Natural killer cell treated with Interleukin-12 subunit alpha and Interleukin-12 subunit beta and Interleukin-15 and Interleukin-18, amount 100 ng/mL, for 72 hours (primary cell): ENCODE measurements around the gene HTRA1. TPM values are rescaled to one million over a fixed set of nuclear protein-coding genes. Genes with fewer than 3 reads are reported as not detected.

Experiments
- ATAC-seq, 2 donors: fragments of 150-1000 bp; cut with Tn5 transposase in 1 of 2; sonication (Bioruptor Pico), chemical (Tn5 transposase) in 1 of 2; 2 replicates each; pipeline ENCODE4 v1.10.0; 2021
- DNase-seq: peaks from one replicate; pipeline ENCODE4 v3.0.0; 2022; ENCODE audit warnings: low spot score
- H3K27ac Mint-ChIP-seq, 2 donors: 1 replicate in 1 of 2; 2 replicates in 1 of 2; pipeline ENCODE4 v1.8.0; 2022; ENCODE audit warnings: mixed read lengths in 2 of 2, mild to moderate bottlenecking in 1 of 2, moderate library complexity in 1 of 2
- H3K27me3 Mint-ChIP-seq, 2 donors: 1 replicate in 1 of 2; 2 replicates in 1 of 2; pipeline ENCODE4 v1.8.0; 2022; ENCODE audit warnings: mixed read lengths in 2 of 2
- H3K36me3 Mint-ChIP-seq: one replicate; pipeline ENCODE4 v1.8.0; 2022; ENCODE audit warnings: mixed read lengths
- H3K4me1 Mint-ChIP-seq, 2 donors: 1 replicate in 1 of 2; 2 replicates in 1 of 2; pipeline ENCODE4 v1.8.0; 2022; ENCODE audit warnings: low read depth in 2 of 2, mixed read lengths in 2 of 2, mild to moderate bottlenecking in 1 of 2
- H3K4me3 Mint-ChIP-seq: one replicate; pipeline ENCODE4 v1.8.0; 2022; ENCODE audit warnings: mixed read lengths
- H3K9me3 Mint-ChIP-seq: 2 replicates; pipeline ENCODE4 v1.8.0; 2022; ENCODE audit warnings: mixed read lengths
- total RNA-seq, 2 donors: library from RNA; stranded (reverse); gene quantifications; one replicate each; pipeline ENCODE4 v1.2.3, GENCODE V29; 2022

Gene HTRA1
- total RNA-seq, 2 donors from 2014 or later: not detected

DNA sequence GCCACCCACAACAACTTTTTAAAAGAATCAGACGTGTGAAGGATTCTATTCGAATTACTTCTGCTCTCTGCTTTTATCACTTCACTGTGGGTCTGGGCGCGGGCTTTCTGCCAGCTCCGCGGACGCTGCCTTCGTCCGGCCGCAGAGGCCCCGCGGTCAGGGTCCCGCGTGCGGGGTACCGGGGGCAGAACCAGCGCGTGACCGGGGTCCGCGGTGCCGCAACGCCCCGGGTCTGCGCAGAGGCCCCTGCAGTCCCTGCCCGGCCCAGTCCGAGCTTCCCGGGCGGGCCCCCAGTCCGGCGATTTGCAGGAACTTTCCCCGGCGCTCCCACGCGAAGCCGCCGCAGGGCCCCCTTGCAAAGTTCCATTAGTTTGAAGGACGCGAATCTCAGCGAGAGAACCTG, 461 bp upstream of the HTRA1 start:
- DNase-seq (no peak), ATAC-seq (no peak)
- no peak overlapping the region for H3K4me3 Mint-ChIP-seq
- H3K9me3 Mint-ChIP-seq: no peaks in the 10 kb centered on the region
- H3K4me1 Mint-ChIP-seq: peaks cover 0 to 6% of the 10 kb centered on the region in 2 donors
- no peaks in the 10 kb centered on the region for H3K36me3 Mint-ChIP-seq
- no peak overlapping the region for H3K27ac Mint-ChIP-seq
- H3K27me3 Mint-ChIP-seq: peaks cover 48 to 67% of the 10 kb centered on the region in 2 donors

GRCh38 chr10:122461729-122462532, 578 bp downstream of the HTRA1 start:
- no peak overlapping the region for H3K27ac Mint-ChIP-seq
- peak overlapping the region; percentile 74 for H3K4me3 Mint-ChIP-seq
- no peaks in the 10 kb centered on the region for H3K36me3 Mint-ChIP-seq
- peaks cover 47 to 69% of the 10 kb centered on the region in 2 donors for H3K27me3 Mint-ChIP-seq
- no peaks in the 10 kb centered on the region for H3K9me3 Mint-ChIP-seq
- peak; percentile 35 to 37 for ATAC-seq
- H3K4me1 Mint-ChIP-seq: peaks cover 0 to 6% of the 10 kb centered on the region in 2 donors
- DNase-seq: no peak

GRCh38 chr10:122462533-122463465, 1.4 kb downstream of the HTRA1 start:
- ATAC-seq: no peak
- DNase-seq: no peak
- Mint-ChIP-seq H3K27ac (no peak overlapping the region), H3K36me3 (no peaks in the 10 kb centered on the region), H3K4me3 (peak overlapping the region; percentile 74), H3K4me1 (peaks cover 0 to 6% of the 10 kb centered on the region in 2 donors), H3K9me3 (no peaks in the 10 kb centered on the region), H3K27me3 (peaks cover 43 to 64% of the 10 kb centered on the region in 2 donors)

- Mint-ChIP-seq H3K27me3 (peaks cover 41 to 56% of the 10 kb centered on the region in 2 donors), H3K27ac (no peak overlapping the region), H3K4me3 (peak overlapping the region; percentile 46), H3K36me3 (no peaks in the 10 kb centered on the region), H3K4me1 (peaks cover 0 to 6% of the 10 kb centered on the region in 2 donors), H3K9me3 (no peaks in the 10 kb centered on the region)
- ATAC-seq: no peak
- no peak for DNase-seq
Measured at GRCh38 chr10:122463466-122464249, 2.3 kb downstream of the HTRA1 start.

GRCh38 chr10:122464250-122464510, 2.8 kb downstream of the HTRA1 start:
- no peak overlapping the region for H3K4me3 Mint-ChIP-seq
- no peak overlapping the region for H3K27ac Mint-ChIP-seq
- peaks cover 36 to 51% of the 10 kb centered on the region in 2 donors for H3K27me3 Mint-ChIP-seq

DNA sequence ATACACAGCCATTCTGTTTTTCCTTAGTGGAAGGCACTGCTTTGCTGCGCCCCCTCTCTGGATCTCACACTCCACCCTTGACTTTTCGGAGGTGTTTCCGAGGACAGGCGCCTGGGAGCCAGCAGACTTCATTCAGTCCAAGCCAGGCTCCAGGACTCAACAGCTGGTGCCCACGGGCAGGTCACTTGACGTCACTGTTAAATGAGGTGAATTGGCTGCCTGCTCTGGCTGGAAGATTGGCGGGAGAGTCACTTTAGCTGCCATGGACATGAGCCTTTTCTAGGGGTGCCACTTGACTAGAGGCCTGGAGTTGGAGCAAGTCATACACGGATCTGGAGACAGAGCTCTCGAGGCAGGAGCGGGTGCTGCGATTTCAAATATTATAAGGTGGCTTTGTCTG, 3.2 kb downstream of the HTRA1 start:
- Mint-ChIP-seq H3K4me1 (peaks cover 0 to 6% of the 10 kb centered on the region in 2 donors), H3K4me3 (no peak overlapping the region)

More at GRCh38 chr10:122464250-122464510, 2.8 kb downstream of the HTRA1 start:
- ATAC-seq (no peak), DNase-seq (no peak)
- Mint-ChIP-seq H3K4me1 (peaks cover 0 to 6% of the 10 kb centered on the region in 2 donors), H3K36me3 (no peaks in the 10 kb centered on the region), H3K9me3 (no peaks in the 10 kb centered on the region)

GRCh38 chr10:122465401-122466040, 4.2 kb downstream of the HTRA1 start:
- Mint-ChIP-seq H3K27ac (no peak overlapping the region), H3K4me1 (peaks cover 0 to 6% of the 10 kb centered on the region in 2 donors), H3K27me3 (peaks cover 40 to 51% of the 10 kb centered on the region in 2 donors), H3K4me3 (no peak overlapping the region), H3K36me3 (no peaks in the 10 kb centered on the region), H3K9me3 (no peaks in the 10 kb centered on the region)
- DNase-seq: no peak
- ATAC-seq: peak in 1 of 2 donors; percentile 25

More for the DNA sequence above, 3.2 kb downstream of the HTRA1 start:
- peaks cover 31 to 47% of the 10 kb centered on the region in 2 donors for H3K27me3 Mint-ChIP-seq
- no peak overlapping the region for H3K27ac Mint-ChIP-seq
- no peaks in the 10 kb centered on the region for H3K9me3 Mint-ChIP-seq
- DNase-seq (no peak), ATAC-seq (no peak)
- no peaks in the 10 kb centered on the region for H3K36me3 Mint-ChIP-seq

GRCh38 chr10:122466951-122467381, 5.6 kb downstream of the HTRA1 start:
- Mint-ChIP-seq H3K9me3 (no peaks in the 10 kb centered on the region), H3K36me3 (no peaks in the 10 kb centered on the region), H3K4me1 (peaks cover 0 to 6% of the 10 kb centered on the region in 2 donors), H3K4me3 (no peak overlapping the region), H3K27ac (no peak overlapping the region), H3K27me3 (peaks cover 49 to 62% of the 10 kb centered on the region in 2 donors)
- ATAC-seq (no peak), DNase-seq (no peak)

GRCh38 chr10:122467701-122468100, 6.3 kb downstream of the HTRA1 start:
- Mint-ChIP-seq H3K36me3 (no peaks in the 10 kb centered on the region), H3K4me1 (peaks cover 0 to 2% of the 10 kb centered on the region in 2 donors), H3K27me3 (peaks cover 44 to 57% of the 10 kb centered on the region in 2 donors), H3K4me3 (no peak overlapping the region), H3K9me3 (no peaks in the 10 kb centered on the region), H3K27ac (no peak overlapping the region)
- ATAC-seq (no peak), DNase-seq (no peak)

- H3K27me3 Mint-ChIP-seq: peaks cover 39 to 50% of the 10 kb centered on the region in 2 donors
- H3K27ac Mint-ChIP-seq: no peak overlapping the region
Measured at GRCh38 chr10:122468307-122468925, 7.1 kb downstream of the HTRA1 start.

GRCh38 chr10:122468926-122469781, 7.8 kb downstream of the HTRA1 start:
- Mint-ChIP-seq H3K27me3 (peaks cover 35 to 43% of the 10 kb centered on the region in 2 donors), H3K4me3 (no peak overlapping the region), H3K9me3 (no peaks in the 10 kb centered on the region), H3K4me1 (no peaks in the 10 kb centered on the region), H3K27ac (no peak overlapping the region), H3K36me3 (no peaks in the 10 kb centered on the region)
- ATAC-seq (no peak), DNase-seq (no peak)

More at GRCh38 chr10:122468307-122468925, 7.1 kb downstream of the HTRA1 start:
- Mint-ChIP-seq H3K4me3 (no peak overlapping the region), H3K4me1 (no peaks in the 10 kb centered on the region), H3K9me3 (no peaks in the 10 kb centered on the region), H3K36me3 (no peaks in the 10 kb centered on the region)
- DNase-seq: no peak
- no peak for ATAC-seq

GRCh38 chr10:122469848-122470247, 8.5 kb downstream of the HTRA1 start:
- Mint-ChIP-seq H3K4me1 (peaks cover 0 to 5% of the 10 kb centered on the region in 2 donors), H3K9me3 (no peaks in the 10 kb centered on the region), H3K36me3 (no peaks in the 10 kb centered on the region), H3K27ac (no peak overlapping the region), H3K4me3 (no peak overlapping the region), H3K27me3 (peaks cover 34 to 36% of the 10 kb centered on the region in 2 donors)
- ATAC-seq (no peak), DNase-seq (no peak)
